ENCODE measurements around the gene TMEM204.

TMEM204 gene

GRCh38 chr16:1533443-1533951 lies at the start of gene TMEM204:
TMEM204 (plus strand) TSS chr16:1533666; CDS start chr16:1534276, 610 bp downstream.
- DNase-seq: no peak

GRCh38 chr16:1485847-1486496 lies 47.5 kb upstream of the TMEM204 start:
- no peak for DNase-seq

GRCh38 chr16:1486551-1487390 lies 46.7 kb upstream of the TMEM204 start:
- no peak for DNase-seq

DNA sequence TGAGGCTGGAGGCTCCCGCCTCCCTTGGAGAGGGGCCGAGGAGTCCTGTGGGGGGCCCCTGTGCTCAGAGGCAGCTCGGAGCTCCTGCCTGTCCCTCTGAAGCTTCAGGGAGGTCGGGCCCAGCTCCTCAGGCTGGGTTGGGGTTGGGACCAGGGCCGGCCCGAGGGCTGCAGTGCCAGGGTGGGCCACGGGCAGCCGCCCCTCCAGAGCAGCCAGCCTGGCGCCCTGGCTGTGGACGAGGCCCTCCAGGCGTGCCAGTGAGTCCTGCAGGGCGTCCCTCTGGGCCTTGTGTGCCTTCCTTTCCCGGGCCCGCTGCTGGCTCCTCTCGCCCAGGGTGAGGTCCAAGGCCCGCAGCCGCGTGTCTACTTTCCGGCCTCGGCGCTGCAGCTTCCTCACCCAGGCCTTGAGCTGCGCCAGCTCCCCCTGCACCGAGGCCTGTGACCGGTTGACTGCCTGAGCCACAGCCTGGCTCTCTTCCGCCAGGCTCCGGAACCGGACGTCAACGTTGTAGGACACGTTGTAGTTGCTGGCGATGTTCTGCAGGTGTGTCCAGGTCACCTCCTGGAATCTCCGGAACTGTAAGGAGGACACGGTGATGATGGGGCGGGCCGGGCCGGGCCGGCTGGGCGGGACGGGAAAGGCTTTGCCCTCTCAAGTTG lies 45.9 kb upstream of the TMEM204 start:
- DNase-seq: no peak

DNA sequence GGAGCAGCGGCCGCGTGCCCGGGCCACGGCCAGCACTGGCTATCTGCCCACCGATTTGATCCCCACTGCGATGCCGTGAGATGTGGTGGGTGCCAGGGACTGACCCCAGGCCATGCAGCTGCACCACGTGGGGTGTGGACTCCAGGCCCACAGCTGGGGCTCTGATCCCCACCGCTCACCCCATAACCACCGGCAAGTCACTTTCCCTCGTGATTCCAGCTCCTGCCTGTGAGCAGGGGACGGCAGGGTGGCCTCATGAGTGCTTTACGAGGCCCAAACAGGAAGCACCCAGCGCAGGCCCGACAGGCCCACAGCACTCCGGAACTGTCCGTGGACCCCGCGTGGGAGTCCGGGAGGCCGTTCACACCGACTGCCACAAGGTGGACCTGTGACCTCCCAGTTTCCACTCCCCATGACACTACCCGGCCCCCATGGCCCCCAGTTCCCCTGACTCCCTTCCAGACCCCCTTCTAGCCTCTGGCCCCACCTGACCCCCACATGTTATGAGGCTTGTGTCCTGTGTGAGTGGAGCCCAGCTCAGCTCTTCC lies 45.3 kb upstream of the TMEM204 start:
- no peak for DNase-seq

DNA sequence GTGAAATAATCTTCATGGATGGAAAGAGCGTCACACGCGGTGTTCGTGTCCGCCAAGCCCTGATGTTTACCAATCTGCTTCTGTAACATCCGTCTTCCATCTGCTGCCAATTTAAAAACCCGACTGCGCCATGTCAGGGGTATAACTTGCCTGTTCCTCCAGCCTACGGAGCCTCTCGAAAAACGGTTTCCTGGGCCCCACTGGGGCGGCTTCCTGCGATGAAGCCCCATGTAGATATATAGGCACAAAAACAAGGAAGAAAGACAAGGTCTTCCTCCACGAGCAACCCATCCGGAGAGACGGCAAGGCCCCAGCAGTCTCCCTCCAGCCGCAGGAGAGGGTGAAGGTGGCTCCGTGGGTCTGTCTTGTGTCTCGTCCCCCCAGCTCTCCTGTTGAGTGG lies 44.8 kb upstream of the TMEM204 start, which contains the start of gene PTX4:
Gene PTX4, minus strand, starts transcription at position 326 of the 400 bp plus-strand sequence. Its CDS starts 35 bp downstream, at position 291.
- DNase-seq: no peak

DNA sequence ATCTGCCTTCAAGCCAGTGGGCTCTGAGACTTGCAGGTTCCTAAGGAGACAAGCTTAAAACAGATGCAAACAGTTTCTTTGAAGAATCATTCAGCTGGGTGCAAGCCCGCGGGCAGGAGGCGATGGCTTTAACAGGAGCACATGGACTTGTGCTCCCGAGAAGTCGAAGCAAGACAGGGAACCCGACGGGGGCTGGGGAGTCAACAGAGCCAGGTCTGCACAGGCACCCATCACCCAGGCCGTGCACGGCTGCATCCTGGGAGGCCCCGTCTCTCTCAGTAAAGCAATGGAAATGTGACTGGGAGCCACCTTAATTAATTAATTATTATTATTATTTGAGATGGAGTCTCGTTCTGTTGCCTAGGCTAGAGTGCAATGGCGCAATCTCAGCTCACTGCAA lies 44.4 kb upstream of the TMEM204 start:
- DNase-seq: no peak

DNA sequence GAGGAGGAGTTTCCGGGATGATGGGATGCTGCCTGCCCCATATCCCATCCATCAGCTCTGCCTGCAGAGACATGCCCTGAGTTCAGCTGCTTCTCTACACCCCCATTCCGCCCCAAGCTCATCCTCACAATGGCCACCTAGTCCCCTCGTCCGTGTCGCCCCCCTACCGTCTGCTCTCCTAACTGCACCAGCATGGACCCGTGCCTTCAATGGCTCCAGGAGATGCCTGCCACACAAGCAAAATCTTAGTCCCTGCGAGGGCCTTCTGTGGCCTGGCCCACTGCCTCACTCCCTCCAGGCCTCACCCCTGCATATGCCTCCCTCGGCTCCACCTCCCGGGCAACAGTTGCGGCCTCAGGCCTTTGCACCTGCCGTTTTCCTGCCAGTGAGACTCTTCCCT lies 42.1 kb upstream of the TMEM204 start:
- DNase-seq: no peak

- no peak for DNase-seq
Measured at GRCh38 chr16:1492082-1492922, 41.2 kb upstream of the TMEM204 start.

DNA sequence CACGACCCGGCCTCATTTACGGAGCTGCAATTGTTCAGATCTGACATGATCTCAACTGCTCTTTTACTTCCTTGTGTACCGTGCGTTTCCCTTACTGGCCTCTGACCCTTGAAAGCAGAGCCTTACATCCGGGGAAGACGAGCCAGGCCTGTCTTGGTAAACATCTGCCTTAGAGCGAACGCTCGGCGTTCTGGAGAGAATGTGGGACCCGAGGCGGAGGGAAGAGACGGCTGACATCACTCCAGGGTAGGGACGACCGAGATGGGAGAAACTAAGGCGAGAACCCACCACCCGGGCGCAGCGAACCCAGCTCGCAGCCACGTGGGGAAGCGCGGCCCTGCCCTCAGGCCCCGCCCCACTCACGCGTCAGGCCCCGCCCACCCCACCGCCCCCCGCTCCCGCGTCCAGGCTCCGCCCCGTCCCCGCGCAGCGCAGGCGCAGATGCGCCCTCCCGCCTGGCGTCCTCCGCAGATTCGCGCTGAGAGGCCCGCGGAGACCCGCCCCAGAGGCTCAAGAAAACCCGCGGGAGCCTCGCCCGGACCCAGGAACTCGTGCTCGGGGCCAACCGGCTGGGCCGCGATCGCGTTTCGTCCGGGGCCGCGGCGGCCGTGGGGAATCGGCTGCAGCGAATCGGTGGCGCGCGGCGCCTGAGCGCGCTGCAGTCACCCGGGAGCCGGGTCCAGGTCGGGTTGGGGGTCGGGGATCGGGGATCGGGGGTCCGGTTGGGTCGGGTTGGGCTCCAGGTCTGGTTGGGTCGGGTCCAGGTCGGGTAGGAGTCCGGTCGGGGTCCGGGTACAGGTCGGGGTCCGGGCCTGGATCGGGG lies 40.3 kb upstream of the TMEM204 start, which contains the start of gene TELO2:
Gene TELO2, plus strand, starts transcription at position 438 of the 823 bp plus-strand sequence. CDS start 922 bp downstream, outside the sequence.
- peak; percentile 36 for DNase-seq

DNA sequence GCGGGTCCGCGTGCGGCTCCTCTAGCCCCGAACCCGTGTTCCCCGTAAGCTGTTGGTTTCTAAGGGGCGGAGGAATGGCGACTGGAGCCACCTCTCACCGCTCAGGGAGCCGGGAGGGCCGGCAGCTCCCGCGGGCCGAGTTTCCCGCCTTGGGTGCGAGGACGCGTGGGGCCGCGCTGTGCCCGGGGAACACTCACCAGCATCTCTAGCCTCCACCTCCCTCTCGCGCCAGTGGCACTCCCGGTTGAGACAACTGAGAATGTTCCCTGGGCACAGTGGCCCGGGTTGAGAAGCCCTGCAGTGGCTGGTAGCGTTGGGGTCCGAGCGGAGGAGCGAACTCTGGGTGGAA lies 39.7 kb upstream of the TMEM204 start:
- no peak for DNase-seq

- no peak for DNase-seq
Measured at GRCh38 chr16:1494129-1494640, 39.3 kb upstream of the TMEM204 start.

- no peak for DNase-seq
Measured at GRCh38 chr16:1494711-1495110, 38.8 kb upstream of the TMEM204 start.

DNA sequence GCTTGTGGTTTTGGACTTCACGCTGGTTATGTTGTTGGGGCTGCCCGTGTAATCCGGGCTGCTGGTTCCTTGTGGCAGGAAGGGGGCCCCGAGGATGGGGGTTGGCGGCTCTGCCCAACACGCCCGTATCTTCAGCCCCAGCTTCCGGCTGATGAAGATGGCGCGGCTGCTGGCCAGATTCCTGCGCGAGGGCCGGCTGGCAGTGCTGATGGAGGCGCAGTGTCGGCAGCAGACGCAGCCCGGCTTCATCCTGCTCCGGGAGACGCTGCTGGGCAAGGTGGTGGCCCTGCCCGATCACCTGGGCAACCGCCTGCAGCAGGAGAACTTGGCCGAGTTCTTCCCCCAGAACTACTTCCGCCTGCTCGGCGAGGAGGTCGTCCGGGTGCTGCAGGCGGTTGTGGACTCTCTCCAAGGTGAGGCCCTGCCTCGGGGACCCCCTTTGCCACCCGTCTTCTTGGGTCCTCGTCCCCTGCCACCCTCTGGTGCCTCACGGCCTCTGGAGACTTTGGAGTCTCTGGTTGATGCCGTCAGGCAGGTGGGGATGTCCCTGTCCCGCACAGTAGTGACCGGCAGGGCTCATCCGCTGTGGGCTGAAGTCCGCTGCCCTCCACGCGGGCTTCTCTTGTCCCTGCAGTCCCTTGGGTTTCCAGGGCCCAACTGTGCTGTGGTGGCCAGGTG lies 38.1 kb upstream of the TMEM204 start:
- no peak for DNase-seq

- no peak for DNase-seq
Measured at GRCh38 chr16:1495889-1496262, 37.6 kb upstream of the TMEM204 start.

DNA sequence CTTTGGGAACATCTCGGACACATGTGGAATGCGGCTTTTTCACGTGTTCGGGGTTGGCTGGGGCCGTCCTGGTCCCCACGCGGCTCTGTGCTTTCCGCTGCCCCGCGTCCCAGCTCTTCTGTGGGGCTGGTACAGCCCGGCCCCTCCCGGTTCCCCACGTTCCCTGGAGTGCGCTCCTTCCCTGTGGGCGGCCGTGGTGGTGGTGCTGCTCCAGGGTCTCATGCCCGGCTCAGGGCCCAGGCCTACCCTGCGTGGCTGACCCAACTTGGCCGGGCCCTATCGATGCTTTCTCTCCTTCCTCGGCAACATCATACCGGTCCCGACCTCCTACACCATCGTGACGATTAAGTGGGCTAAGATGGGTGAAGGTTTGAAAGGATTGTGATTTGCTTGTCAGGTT lies 37.0 kb upstream of the TMEM204 start:
- no peak for DNase-seq

DNA sequence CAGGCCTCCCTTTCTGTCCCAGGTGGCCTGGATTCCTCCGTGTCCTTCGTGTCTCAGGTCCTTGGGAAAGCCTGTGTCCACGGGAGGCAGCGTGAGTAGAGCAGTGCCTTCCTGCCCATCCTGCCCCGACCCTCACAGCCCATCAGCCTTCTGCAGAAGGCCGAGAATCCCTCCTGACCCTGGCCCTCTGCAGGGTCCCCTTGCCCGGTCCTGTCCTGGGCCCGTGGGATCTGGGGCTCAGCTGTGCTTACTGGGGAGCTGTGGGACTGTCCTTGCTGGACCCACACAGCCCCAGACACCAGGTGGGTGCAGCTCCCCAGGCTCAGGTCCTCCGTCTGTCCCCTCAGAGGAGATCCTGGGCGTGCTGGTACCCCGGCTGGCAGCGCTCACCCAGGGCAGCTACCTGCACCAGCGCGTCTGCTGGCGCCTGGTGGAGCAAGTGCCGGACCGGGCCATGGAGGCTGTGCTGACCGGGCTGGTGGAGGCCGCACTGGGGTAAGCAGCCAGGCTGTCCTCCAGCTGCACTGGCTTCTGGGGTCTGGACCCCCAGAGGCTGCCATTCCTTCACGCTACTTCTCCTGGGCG lies 36.4 kb upstream of the TMEM204 start:
- DNase-seq: no peak

GRCh38 chr16:1498899-1499676 lies 34.4 kb upstream of the TMEM204 start:
- DNase-seq: no peak

- DNase-seq: no peak
Measured at GRCh38 chr16:1499756-1500464, 33.6 kb upstream of the TMEM204 start.
